PC-3 (cell line): ENCODE data around the gene VTN.

Experiments used
- CTCF ChIP-seq: fragments of 300-600 bp; sonication (generic); conservative IDR thresholded peaks from 2 replicates; pipeline ENCODE4 v1.5.1; 2017; ENCODE audit warnings: antibody characterized with exemption, low read depth, mild to moderate bottlenecking, low read length
- EZH2 ChIP-seq: fragments of 300-600 bp; sonication (generic); IDR thresholded peaks from one replicate; pipeline ENCODE4 v1.6.1; 2017; ENCODE audit warnings: antibody characterized with exemption, mild to moderate bottlenecking, low read length; ENCODE audit not compliant: unreplicated experiment
- EZH2phosphoT487 ChIP-seq: fragments of 300-600 bp; sonication (generic); IDR thresholded peaks from 2 replicates; pipeline ENCODE4 v1.6.1; 2018; ENCODE audit warnings: mild to moderate bottlenecking, antibody characterized with exemption, low read length, borderline replicate concordance

- no peak for TF ChIP-seq EZH2
- TF ChIP-seq CTCF: no peak
- TF ChIP-seq EZH2phosphoT487: no peak
Measured at GRCh38 chr17:28399808-28400207, 29.7 kb upstream of the VTN start.
